H1 (cell line): ENCODE results near the gene AP5M1. TPM values are rescaled to one million over a fixed set of nuclear protein-coding genes. Genes with fewer than 3 reads are reported as not detected.

ENCODE experiments used
- CTCF ChIA-PET: fragments of 300-600 bp; sonication (Branson Sonifier 250); formaldehyde crosslinking; loops from one replicate; lab custom pipeline; 2021; ENCODE audit not compliant: partially characterized antibody; lab: Charles Lee
- POLR2A ChIA-PET: fragments of 300-600 bp; sonication (Branson Sonifier 250); formaldehyde crosslinking; loops from one replicate; lab custom pipeline; 2021; ENCODE audit warnings: inconsistent platforms; ENCODE audit not compliant: partially characterized antibody; lab: Charles Lee
- DNase-seq, 2 experiments: peaks; one replicate each; pipeline versions ENCODE4 v3.0.0 to v3.0.0-alpha.2; 2010 to 2022; ENCODE audit warnings: low spot score in 2 of 2, low read depth in 1 of 2, mixed read lengths in 1 of 2
- FAIRE-seq: peaks from 2 replicates; lab custom pipeline; 2011; peaks lifted over from hg19 to GRCh38; lab: Jason Lieb, UNC
- H2AFZ ChIP-seq: 2 replicates; pipeline ENCODE4 v1.8.1; 2012; ENCODE audit warnings: low read length, inconsistent platforms
- H2AK5ac ChIP-seq: 2 replicates; pipeline ENCODE4 v1.6.1; 2013; ENCODE audit warnings: low read depth, low read length
- H2BK120ac ChIP-seq: replicated peaks from 2 replicates; pipeline ENCODE3; 2013; ENCODE audit warnings: low read depth, low read length, inconsistent platforms
- H2BK12ac ChIP-seq: 2 replicates; pipeline ENCODE4 v1.6.1; 2013; ENCODE audit warnings: low read depth, low read length
- H2BK15ac ChIP-seq: 2 replicates; pipeline ENCODE4 v1.6.1; 2013; ENCODE audit warnings: low read length
- H2BK20ac ChIP-seq: 2 replicates; pipeline ENCODE4 v1.6.1; 2013; ENCODE audit warnings: low read length
- H2BK5ac ChIP-seq: 2 replicates; pipeline ENCODE4 v1.6.1; 2013; ENCODE audit warnings: low read depth, low read length
- H3K14ac ChIP-seq: 2 replicates; pipeline ENCODE4 v1.6.1; 2013; ENCODE audit warnings: inconsistent platforms; ENCODE audit not compliant: insufficient read length
- H3K18ac ChIP-seq: 2 replicates; pipeline ENCODE4 v1.6.1; 2013; ENCODE audit warnings: low read length; ENCODE audit errors: extremely low read depth
- H3K23ac ChIP-seq: 2 replicates; pipeline ENCODE4 v1.6.1; 2013; ENCODE audit warnings: inconsistent platforms; ENCODE audit not compliant: insufficient read length
- H3K23me2 ChIP-seq: 2 replicates; pipeline ENCODE4 v1.6.1; 2013; ENCODE audit warnings: low read depth, low read length
- H3K27ac ChIP-seq: 2 replicates; pipeline ENCODE4 v1.6.1; 2011; ENCODE audit warnings: low read depth, low read length, inconsistent platforms
- H3K27me3 ChIP-seq, 4 experiments: replicated peaks in 1 of 4; 1 replicate in 1 of 4; 2 replicates in 3 of 4; pipeline versions ENCODE4 v1.6.1 to v1.8.1; 2011 to 2013; ENCODE audit warnings: low read length in 3 of 4, mild to moderate bottlenecking in 3 of 4, inconsistent platforms in 2 of 4, mixed read lengths in 2 of 4, moderate library complexity in 1 of 4; ENCODE audit not compliant: control insufficient read depth in 3 of 4, insufficient read depth in 3 of 4; ENCODE audit errors: extremely low read depth in 1 of 4
- H3K36me3 ChIP-seq, 4 experiments: 2 replicates each; pipeline versions ENCODE4 v1.6.1 to v1.8.1; 2011 to 2013; ENCODE audit warnings: mild to moderate bottlenecking in 4 of 4, low read length in 3 of 4, moderate library complexity in 2 of 4, control low read depth in 1 of 4, inconsistent platforms in 1 of 4; ENCODE audit not compliant: insufficient read depth in 4 of 4, control insufficient read depth in 2 of 4
- H3K4ac ChIP-seq: replicated peaks from 2 replicates; pipeline ENCODE3; 2013; ENCODE audit warnings: low read length, low read depth, mixed read lengths, inconsistent platforms; ENCODE audit not compliant: insufficient read length
- H3K4me1 ChIP-seq, 4 experiments: replicated peaks in 1 of 4; 1 replicate in 1 of 4; 2 replicates in 3 of 4; pipeline versions ENCODE4 v1.6.1 to v1.8.1; 2011 to 2013; ENCODE audit warnings: low read length in 3 of 4, inconsistent platforms in 2 of 4, mixed read lengths in 1 of 4; ENCODE audit not compliant: insufficient read depth in 4 of 4, control insufficient read depth in 3 of 4
- H3K4me2 ChIP-seq, 2 experiments: 2 replicates each; pipeline versions ENCODE4 v1.6.1 to v1.8.1; 2011 to 2013; ENCODE audit warnings: low read depth in 2 of 2, low read length in 2 of 2, control low read depth in 1 of 2, inconsistent platforms in 1 of 2, mild to moderate bottlenecking in 1 of 2; ENCODE audit not compliant: insufficient read depth in 1 of 2
- H3K4me3 ChIP-seq, 4 experiments: fragments of 200-600, 300-600 bp in 1 of 4; sonication (generic), shearing (Covaris generic), sonication (Bioruptor Twin) in 1 of 4; 2 replicates each; pipeline versions ENCODE4 v1.5.1 to v1.8.1; 2011 to 2016; ENCODE audit warnings: low read length in 4 of 4, low read depth in 3 of 4, control low read depth in 2 of 4, inconsistent platforms in 2 of 4, mild to moderate bottlenecking in 2 of 4, mixed read lengths in 1 of 4, moderate library complexity in 1 of 4; ENCODE audit not compliant: insufficient read depth in 2 of 4; ENCODE audit errors: extremely low read depth in 1 of 4
- H3K56ac ChIP-seq: replicated peaks from 2 replicates; pipeline ENCODE3; 2013; ENCODE audit warnings: low read depth, mild to moderate bottlenecking, mixed read lengths, low read length, inconsistent platforms; ENCODE audit not compliant: insufficient read length
- H3K79me1 ChIP-seq: 2 replicates; pipeline ENCODE4 v1.6.1; 2013; ENCODE audit warnings: low read depth, low read length, control low read depth
- H3K79me2 ChIP-seq, 2 experiments: 2 replicates each; pipeline versions ENCODE4 v1.6.1 to v1.8.1; 2012 to 2013; ENCODE audit warnings: low read length in 2 of 2, mild to moderate bottlenecking in 2 of 2, inconsistent platforms in 1 of 2; ENCODE audit not compliant: insufficient read depth in 2 of 2, control insufficient read depth in 1 of 2
- H3K9ac ChIP-seq, 4 experiments: replicated peaks in 1 of 4; 1 replicate in 1 of 4; 2 replicates in 3 of 4; pipeline versions ENCODE4 v1.6.1 to v1.8.1; 2011 to 2013; ENCODE audit warnings: low read depth in 3 of 4, low read length in 3 of 4, control low read depth in 2 of 4, mild to moderate bottlenecking in 2 of 4, moderate library complexity in 2 of 4, inconsistent platforms in 1 of 4; ENCODE audit errors: extremely low read depth in 1 of 4
- H3K9me3 ChIP-seq, 2 experiments: 2 replicates each; pipeline versions ENCODE4 v1.6.1 to v1.8.1; 2012 to 2013; ENCODE audit warnings: mild to moderate bottlenecking in 2 of 2, moderate library complexity in 2 of 2, control low read depth in 1 of 2, inconsistent platforms in 1 of 2, low read depth in 1 of 2, low read length in 1 of 2, mixed read lengths in 1 of 2; ENCODE audit not compliant: insufficient read depth in 2 of 2
- H4K20me1 ChIP-seq, 2 experiments: replicated peaks in 1 of 2; 2 replicates each; pipeline versions ENCODE3 to v1.8.1; 2011 to 2013; ENCODE audit warnings: inconsistent platforms in 2 of 2, low read length in 2 of 2, mild to moderate bottlenecking in 1 of 2; ENCODE audit not compliant: insufficient read depth in 2 of 2, control insufficient read depth in 1 of 2
- H4K5ac ChIP-seq: 2 replicates; pipeline ENCODE4 v1.6.1; 2013; ENCODE audit warnings: low read length, low read depth, mixed read lengths, inconsistent platforms; ENCODE audit not compliant: insufficient read length
- H4K8ac ChIP-seq: 2 replicates; pipeline ENCODE4 v1.8.0; 2013; ENCODE audit warnings: mild to moderate bottlenecking, moderate library complexity, low read length, inconsistent platforms; ENCODE audit not compliant: insufficient read depth; ENCODE audit errors: extremely low read depth
- H4K91ac ChIP-seq: replicated peaks from 2 replicates; pipeline ENCODE3; 2013; ENCODE audit warnings: low read length, mixed read lengths, inconsistent platforms; ENCODE audit not compliant: insufficient read length
- CEBPB ChIP-seq: IDR thresholded peaks from 2 replicates; pipeline ENCODE4 v1.6.1; 2012; ENCODE audit warnings: low read depth, low read length
- CREB1 ChIP-seq: IDR thresholded peaks from 2 replicates; pipeline ENCODE4 v1.6.1; 2012; ENCODE audit warnings: inconsistent platforms
- KDM1A ChIP-seq: fragments of 200-600, 300-600 bp; sonication (generic); IDR thresholded peaks from 2 replicates; pipeline ENCODE4 v1.7.1; 2016; ENCODE audit warnings: mild to moderate bottlenecking, low read length, borderline replicate concordance
- RAD21 ChIP-seq, 2 experiments: IDR thresholded peaks in 1 of 2; conservative IDR thresholded peaks in 1 of 2; 2 replicates each; pipeline ENCODE4 v1.6.1; 2011; ENCODE audit warnings: low read depth in 2 of 2, low read length in 2 of 2, improper control_type of control experiment in 1 of 2, inconsistent platforms in 1 of 2, mild to moderate bottlenecking in 1 of 2, moderate library complexity in 1 of 2
- RBBP5 ChIP-seq: IDR thresholded peaks from 2 replicates; pipeline ENCODE4 v1.7.1; 2012; ENCODE audit warnings: low read depth, mild to moderate bottlenecking, inconsistent platforms, low read length, moderate library complexity, borderline replicate concordance
- RXRA ChIP-seq: IDR thresholded peaks from 2 replicates; pipeline ENCODE4 v1.6.1; 2011; ENCODE audit warnings: low read depth, mild to moderate bottlenecking, low read length, moderate library complexity; ENCODE audit not compliant: insufficient read depth
- SIX5 ChIP-seq: IDR thresholded peaks from 2 replicates; pipeline ENCODE4 v1.6.1; 2011; ENCODE audit warnings: mild to moderate bottlenecking, low read depth, low read length
- SP4 ChIP-seq: IDR thresholded peaks from 2 replicates; pipeline ENCODE4 v1.6.1; 2012; ENCODE audit warnings: low read length, inconsistent platforms
- TAF7 ChIP-seq: optimal IDR thresholded peaks from 2 replicates; pipeline ENCODE3; 2011; ENCODE audit warnings: low read depth, mild to moderate bottlenecking, inconsistent platforms, low read length, moderate library complexity, borderline replicate concordance
- YY1 ChIP-seq: IDR thresholded peaks from 2 replicates; pipeline ENCODE4 v1.6.1; 2011; ENCODE audit warnings: low read depth, mild to moderate bottlenecking, low read length
- WGBS, 2 experiments: shearing (Covaris generic) in 1 of 2; methylation state at CpG; one replicate each; pipeline versions ENCODE4 v1.1.6 to v1.1.7; 2013 to 2015; ENCODE audit warnings: low lambda C conversion rate in 2 of 2, mixed read lengths in 2 of 2, inconsistent platforms in 1 of 2, low coverage in 1 of 2, missing lambda C conversion rate in 1 of 2; ENCODE audit not compliant: insufficient replicate concordance in 2 of 2, insufficient coverage in 1 of 2, insufficient read length in 1 of 2; ENCODE audit errors: extremely low coverage in 1 of 2, missing lambda C conversion rate in 1 of 2; 5-methylcytosine and 5-hydroxymethylcytosine counted together
- polyA plus RNA-seq, 7 experiments: library from polyadenylated mRNA; depleted of rRNA in 3 of 7; stranded (reverse) in 5 of 7; unstranded in 2 of 7; fragments of >200 nt in 5 of 7; fragments of 200-250 nt in 2 of 7; gene quantifications; 1 replicate in 5 of 7; 2 replicates in 1 of 7; 4 replicates in 1 of 7; pipeline versions ENCODE4 v1.2.1 to v1.2.3, GENCODE V29; 2011 to 2013; ENCODE audit warnings: missing spikeins in 2 of 7, mixed read lengths in 2 of 7
- total RNA-seq: library from RNA; stranded (reverse); fragmentation: NEBNext Ultra II Directional; extraction: Animal tissue kit (Norgen Biotek cat#: 25700); gene quantifications from 2 replicates; pipeline ENCODE4 v1.2.1, GENCODE V29; 2021
- TF ChIP-seq, protein P1 (sequence below), 3 experiments: IDR thresholded peaks; 1 replicate in 2 of 3; 2 replicates in 1 of 3; pipeline versions ENCODE4 v1.5.1 to v1.6.1; 2011; ENCODE audit warnings: low read length in 3 of 3, mild to moderate bottlenecking in 3 of 3, inconsistent platforms in 2 of 3, low read depth in 1 of 3, moderate library complexity in 1 of 3; ENCODE audit not compliant: insufficient read depth in 1 of 3; ENCODE audit errors: control extremely low read depth in 1 of 3

Gene AP5M1
- total and polyA plus RNA-seq, 2 of the 8 experiments (the other 6 are each of a cell fraction or from before 2014, with no cell fraction given): 20.9 to 51.9 TPM

DNA sequence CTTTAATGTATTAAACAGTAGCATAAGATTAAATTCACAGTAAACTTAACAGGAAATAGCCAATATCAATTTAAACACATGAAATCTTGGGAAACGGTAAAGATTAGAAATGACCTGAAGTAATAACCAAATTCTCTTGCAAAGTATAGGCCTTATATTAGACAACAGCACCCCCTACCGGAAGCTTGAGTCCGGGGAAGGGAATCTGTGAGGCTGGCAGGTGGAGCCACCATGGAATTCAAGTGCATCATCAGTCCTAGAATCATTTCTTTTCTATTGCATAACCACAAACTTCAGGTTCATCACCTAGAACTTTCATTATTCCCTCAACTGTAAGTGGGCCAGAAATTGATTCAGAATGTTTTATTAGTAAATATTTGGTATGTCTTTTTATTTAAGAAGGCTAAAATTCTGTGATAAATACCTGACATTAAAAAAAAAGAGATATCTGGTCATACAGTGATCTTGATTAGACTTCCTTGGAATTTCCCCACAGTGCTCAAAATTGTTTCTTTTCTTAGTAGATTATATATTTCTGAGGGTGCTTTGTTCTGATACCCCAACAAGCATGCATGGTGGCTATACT is 48.6 kb downstream of the AP5M1 start:
- H3K4me1 ChIP-seq: no peaks in the 10 kb centered on the region
- H4K20me1 ChIP-seq: no peaks in the 10 kb centered on the region
- FAIRE-seq (peak; percentile 91), DNase-seq (peak; percentile 36 to 82)
- WGBS, 2 experiments: 21% methylated on average over 3 of the region's 3 CpGs; no CpG with 5 or more reads in 1 of the 2 experiments
- no peak overlapping the region for H3K4me3 ChIP-seq
- H3K4me2 ChIP-seq: no peak overlapping the region
- TF ChIP-seq SP4 (no peak), SIX5 (no peak), RBBP5 (no peak), RXRA (no peak), CREB1 (no peak), CEBPB (peak; percentile 43; the same call in 1 of the 2 replicates), RAD21 (IDR thresholded peaks at IDR 0.05 in 1 of 2, conservative IDR thresholded peaks at IDR 0.05 in 1 of 2; ENCODE audit: low read depth in 2 of 2, low read length in 2 of 2) (peak; percentile 87 to 90), YY1 (no peak), KDM1A (no peak), TAF7 (no peak)
- TF ChIP-seq, protein P1, sequence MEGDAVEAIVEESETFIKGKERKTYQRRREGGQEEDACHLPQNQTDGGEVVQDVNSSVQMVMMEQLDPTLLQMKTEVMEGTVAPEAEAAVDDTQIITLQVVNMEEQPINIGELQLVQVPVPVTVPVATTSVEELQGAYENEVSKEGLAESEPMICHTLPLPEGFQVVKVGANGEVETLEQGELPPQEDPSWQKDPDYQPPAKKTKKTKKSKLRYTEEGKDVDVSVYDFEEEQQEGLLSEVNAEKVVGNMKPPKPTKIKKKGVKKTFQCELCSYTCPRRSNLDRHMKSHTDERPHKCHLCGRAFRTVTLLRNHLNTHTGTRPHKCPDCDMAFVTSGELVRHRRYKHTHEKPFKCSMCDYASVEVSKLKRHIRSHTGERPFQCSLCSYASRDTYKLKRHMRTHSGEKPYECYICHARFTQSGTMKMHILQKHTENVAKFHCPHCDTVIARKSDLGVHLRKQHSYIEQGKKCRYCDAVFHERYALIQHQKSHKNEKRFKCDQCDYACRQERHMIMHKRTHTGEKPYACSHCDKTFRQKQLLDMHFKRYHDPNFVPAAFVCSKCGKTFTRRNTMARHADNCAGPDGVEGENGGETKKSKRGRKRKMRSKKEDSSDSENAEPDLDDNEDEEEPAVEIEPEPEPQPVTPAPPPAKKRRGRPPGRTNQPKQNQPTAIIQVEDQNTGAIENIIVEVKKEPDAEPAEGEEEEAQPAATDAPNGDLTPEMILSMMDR (IDR thresholded peaks at IDR 0.05; ENCODE audit: control extremely low read depth in 1 of 3, insufficient read depth in 1 of 3, low read depth in 1 of 3, low read length in 3 of 3): peak; percentile 51 to 79 (median 75)
- H3K23me2 ChIP-seq: no peaks in the 10 kb centered on the region
- no peaks in the 10 kb centered on the region for H3K36me3 ChIP-seq
- ChIA-PET CTCF (interaction anchor here (0.7 to 3.3 kb wide), 16 partner anchors 11 to 827 kb away, joined by 3 to 17 read pairs (median 4); no protein-coding TSS in a partner anchor), POLR2A (no interaction called here)
- no peak overlapping the region for H2BK120ac ChIP-seq
- H3K9me3 ChIP-seq: no peaks in the 10 kb centered on the region
- no peak overlapping the region for H3K27ac ChIP-seq
- no peak overlapping the region for H2BK12ac ChIP-seq
- H3K79me1 ChIP-seq: no peaks in the 10 kb centered on the region
- H2BK5ac ChIP-seq: no peak overlapping the region
- H4K91ac ChIP-seq: no peak overlapping the region
- no peaks in the 10 kb centered on the region for H3K79me2 ChIP-seq
- H2BK15ac ChIP-seq: no peak overlapping the region
- no peak overlapping the region for H3K18ac ChIP-seq
- no peak overlapping the region for H3K14ac ChIP-seq
- no peak overlapping the region for H4K5ac ChIP-seq
- H2AFZ ChIP-seq: no peak overlapping the region
- H3K4ac ChIP-seq: no peak overlapping the region
- H2AK5ac ChIP-seq: no peak overlapping the region
- H2BK20ac ChIP-seq: no peak overlapping the region
- H3K9ac ChIP-seq: no peak overlapping the region
- no peaks in the 10 kb centered on the region for H3K27me3 ChIP-seq
- H4K8ac ChIP-seq: no peak overlapping the region
- no peak overlapping the region for H3K56ac ChIP-seq
- no peak overlapping the region for H3K23ac ChIP-seq
